Activated naive CD4-positive, alpha-beta T cell (primary cell): ENCODE measurements around the gene CTTNBP2NL.
A peak's percentile ranks its signal among the peaks of the same experiment; 100 is the strongest.
"Not testable (repeated sequence)": the region's sequence is repeated elsewhere in the genome, so short reads cannot be mapped to it uniquely, and the experiment has no call there.

ENCODE experiments used
- DNase-seq, 4 experiments: peaks; one replicate each; lab custom pipeline; 2025; lab: John Stamatoyannopoulos, UW

Gene CTTNBP2NL

GRCh38 chr1:112464501-112464900 is 68.5 kb downstream of the CTTNBP2NL start:
- DNase-seq = no peak

- DNase-seq = no peak
These were observed 69.1 kb downstream of the CTTNBP2NL start for GRCh38 chr1:112465122-112465521.

- DNase-seq = peak; percentile 56 to 72 (median 70)
These were observed 70.2 kb downstream of the CTTNBP2NL start for GRCh38 chr1:112466078-112466660.

GRCh38 chr1:112470324-112470723 is 74.3 kb downstream of the CTTNBP2NL start:
- not testable (repeated sequence) for DNase-seq

GRCh38 chr1:112470966-112471365 is 75.0 kb downstream of the CTTNBP2NL start:
- DNase-seq = no peak

GRCh38 chr1:112472142-112472541 is 76.1 kb downstream of the CTTNBP2NL start:
- no peak for DNase-seq

GRCh38 chr1:112477550-112477949 is 81.5 kb downstream of the CTTNBP2NL start:
- DNase-seq = no peak

- DNase-seq = no peak
These were observed 82.3 kb downstream of the CTTNBP2NL start for GRCh38 chr1:112478314-112478713.

- not testable (repeated sequence) for DNase-seq
These were observed 90.0 kb downstream of the CTTNBP2NL start for GRCh38 chr1:112486063-112486462.

GRCh38 chr1:112487686-112488085 is 91.7 kb downstream of the CTTNBP2NL start:
- not testable (repeated sequence) for DNase-seq

- DNase-seq = no peak
These were observed 92.1 kb downstream of the CTTNBP2NL start for GRCh38 chr1:112488141-112488540.

- no peak for DNase-seq
These were observed 96.1 kb downstream of the CTTNBP2NL start for GRCh38 chr1:112492076-112492475.

- DNase-seq = no peak
These were observed 97.3 kb downstream of the CTTNBP2NL start for GRCh38 chr1:112493351-112493750.

GRCh38 chr1:112496290-112496689 is 100.3 kb downstream of the CTTNBP2NL start:
- no peak for DNase-seq

- peak in 2 of 4 experiments; percentile 28 to 35 for DNase-seq
These were observed 106.0 kb downstream of the CTTNBP2NL start for GRCh38 chr1:112501810-112502641.

- DNase-seq = no peak
These were observed 106.8 kb downstream of the CTTNBP2NL start for GRCh38 chr1:112502826-112503225.

- DNase-seq = no peak
These were observed 108.1 kb downstream of the CTTNBP2NL start for GRCh38 chr1:112504001-112504660.

GRCh38 chr1:112504661-112505399 is 108.8 kb downstream of the CTTNBP2NL start:
- DNase-seq = no peak

GRCh38 chr1:112505400-112505785 is 109.4 kb downstream of the CTTNBP2NL start:
- DNase-seq = no peak

GRCh38 chr1:112505878-112506277 is 109.9 kb downstream of the CTTNBP2NL start:
- no peak for DNase-seq

- DNase-seq = no peak
These were observed 110.3 kb downstream of the CTTNBP2NL start for GRCh38 chr1:112506306-112506705.

GRCh38 chr1:112506731-112507130 is 110.7 kb downstream of the CTTNBP2NL start:
- DNase-seq = no peak
